KMS-11 (cell line): ENCODE results near the gene ZNF146.

Experiments used
- H2AFZ ChIP-seq: fragments of 200-600 bp; sonication (generic); 2 replicates; pipeline ENCODE4 v1.6.1; 2016; ENCODE audit warnings: antibody characterized with exemption, mixed run types, low read depth
- H3K27ac ChIP-seq: fragments of 200-600 bp; sonication (generic); 2 replicates; pipeline ENCODE4 v1.6.1; 2016; ENCODE audit warnings: mild to moderate bottlenecking, mixed run types
- H3K27me3 ChIP-seq: fragments of 200-600 bp; sonication (generic); 2 replicates; pipeline ENCODE4 v1.6.1; 2017; ENCODE audit warnings: mild to moderate bottlenecking, low read depth, mixed run types, moderate library complexity; ENCODE audit not compliant: insufficient read depth
- H3K36me3 ChIP-seq: fragments of 200-600 bp; sonication (generic); 2 replicates; pipeline ENCODE4 v1.6.1; 2017; ENCODE audit warnings: mild to moderate bottlenecking, mixed run types; ENCODE audit not compliant: insufficient read depth
- H3K4me1 ChIP-seq: fragments of 200-600 bp; sonication (generic); 2 replicates; pipeline ENCODE4 v1.6.1; 2016; ENCODE audit warnings: mild to moderate bottlenecking, low read depth, mixed run types; ENCODE audit not compliant: poor library complexity, severe bottlenecking
- H3K4me2 ChIP-seq: fragments of 200-600 bp; sonication (generic); 2 replicates; pipeline ENCODE4 v1.7.0; 2016; ENCODE audit warnings: mild to moderate bottlenecking, mixed run types
- H3K4me3 ChIP-seq: fragments of 200-600 bp; sonication (generic); IDR thresholded peaks from 2 replicates; pipeline ENCODE4 v1.6.1; 2017; ENCODE audit warnings: low read depth, low read length, mixed read lengths; ENCODE audit not compliant: insufficient read depth
- H3K79me2 ChIP-seq: fragments of 200-600 bp; sonication (generic); 2 replicates; pipeline ENCODE4 v1.6.1; 2016; ENCODE audit warnings: low read depth, mixed run types; ENCODE audit not compliant: insufficient read depth
- H3K9ac ChIP-seq: fragments of 200-600 bp; sonication (generic); 2 replicates; pipeline ENCODE4 v1.6.1; 2016; ENCODE audit warnings: mild to moderate bottlenecking, mixed run types
- H4K20me1 ChIP-seq: fragments of 200-600 bp; sonication (generic); 2 replicates; pipeline ENCODE4 v1.6.1; 2016; ENCODE audit warnings: mild to moderate bottlenecking, mixed run types; ENCODE audit not compliant: insufficient read depth
- TF ChIP-seq, protein P1 (sequence below): fragments of 200-600 bp; sonication (generic); conservative IDR thresholded peaks from 2 replicates; pipeline ENCODE4 v1.6.1; 2017; ENCODE audit warnings: low read depth, mild to moderate bottlenecking, antibody characterized with exemption, low read length, moderate library complexity, mixed read lengths

ZNF146 gene

GRCh38 chr19:36244066-36244465 lies 29.2 kb downstream of the ZNF146 start:
- TF ChIP-seq, protein P1, sequence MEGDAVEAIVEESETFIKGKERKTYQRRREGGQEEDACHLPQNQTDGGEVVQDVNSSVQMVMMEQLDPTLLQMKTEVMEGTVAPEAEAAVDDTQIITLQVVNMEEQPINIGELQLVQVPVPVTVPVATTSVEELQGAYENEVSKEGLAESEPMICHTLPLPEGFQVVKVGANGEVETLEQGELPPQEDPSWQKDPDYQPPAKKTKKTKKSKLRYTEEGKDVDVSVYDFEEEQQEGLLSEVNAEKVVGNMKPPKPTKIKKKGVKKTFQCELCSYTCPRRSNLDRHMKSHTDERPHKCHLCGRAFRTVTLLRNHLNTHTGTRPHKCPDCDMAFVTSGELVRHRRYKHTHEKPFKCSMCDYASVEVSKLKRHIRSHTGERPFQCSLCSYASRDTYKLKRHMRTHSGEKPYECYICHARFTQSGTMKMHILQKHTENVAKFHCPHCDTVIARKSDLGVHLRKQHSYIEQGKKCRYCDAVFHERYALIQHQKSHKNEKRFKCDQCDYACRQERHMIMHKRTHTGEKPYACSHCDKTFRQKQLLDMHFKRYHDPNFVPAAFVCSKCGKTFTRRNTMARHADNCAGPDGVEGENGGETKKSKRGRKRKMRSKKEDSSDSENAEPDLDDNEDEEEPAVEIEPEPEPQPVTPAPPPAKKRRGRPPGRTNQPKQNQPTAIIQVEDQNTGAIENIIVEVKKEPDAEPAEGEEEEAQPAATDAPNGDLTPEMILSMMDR, result no peak
- no peaks in the 10 kb centered on the region for H3K79me2 ChIP-seq
- H3K27ac ChIP-seq, result no peak overlapping the region
- no peak overlapping the region for H2AFZ ChIP-seq
- no peaks in the 10 kb centered on the region for H3K36me3 ChIP-seq
- H3K4me2 ChIP-seq, result no peak overlapping the region
- H3K27me3 ChIP-seq, result no peaks in the 10 kb centered on the region
- no peak overlapping the region for H3K4me3 ChIP-seq
- H3K4me1 ChIP-seq, result no peaks in the 10 kb centered on the region
- H3K9ac ChIP-seq, result no peak overlapping the region
- no peaks in the 10 kb centered on the region for H4K20me1 ChIP-seq

DNA sequence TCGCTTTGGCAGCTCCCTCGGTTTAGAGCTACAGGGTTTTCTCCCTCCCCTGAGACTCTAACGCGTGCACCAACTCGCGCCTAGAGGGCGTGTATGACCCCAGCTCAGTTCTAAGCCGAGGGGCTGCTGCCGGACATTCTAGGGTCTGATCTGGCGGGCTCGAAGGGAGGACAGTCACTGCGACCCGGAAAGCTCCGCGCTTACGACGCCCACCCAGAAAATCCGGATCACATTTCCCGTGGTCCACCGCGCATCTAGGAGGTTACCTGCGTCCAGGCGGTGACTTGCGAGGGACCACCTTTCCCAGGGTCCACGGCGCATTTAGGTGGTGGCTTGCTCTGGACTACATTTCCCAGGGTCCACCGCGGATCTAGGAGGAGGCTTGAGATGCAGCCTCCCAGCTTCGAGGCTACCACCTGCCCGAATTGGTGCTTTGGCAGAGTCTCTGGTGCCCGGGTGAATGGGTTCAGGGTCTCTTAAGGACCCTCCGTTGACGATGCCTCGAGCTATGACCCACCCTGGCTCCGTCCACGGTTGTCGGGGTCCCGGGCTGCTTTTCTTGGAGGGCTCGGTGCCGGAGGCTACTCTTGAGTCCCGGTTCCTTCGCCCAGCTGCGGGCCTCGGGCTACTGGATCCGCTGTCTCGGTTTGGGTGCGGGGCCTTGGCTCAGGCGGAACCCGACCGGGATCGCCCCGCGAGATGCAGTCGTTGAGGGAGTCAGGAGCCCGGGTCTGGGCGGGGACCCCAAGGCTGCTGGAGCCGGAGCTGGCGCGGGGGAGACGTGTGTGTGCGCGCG lies 30.5 kb downstream of the ZNF146 start:
- TF ChIP-seq, protein P1, result no peak
- Histone ChIP-seq H4K20me1 (no peaks in the 10 kb centered on the region), H3K9ac (no peak overlapping the region), H3K4me3 (no peak overlapping the region), H2AFZ (no peak overlapping the region), H3K4me1 (no peaks in the 10 kb centered on the region), H3K36me3 (no peaks in the 10 kb centered on the region), H3K27ac (no peak overlapping the region), H3K4me2 (no peak overlapping the region), H3K79me2 (no peaks in the 10 kb centered on the region), H3K27me3 (no peaks in the 10 kb centered on the region)

DNA sequence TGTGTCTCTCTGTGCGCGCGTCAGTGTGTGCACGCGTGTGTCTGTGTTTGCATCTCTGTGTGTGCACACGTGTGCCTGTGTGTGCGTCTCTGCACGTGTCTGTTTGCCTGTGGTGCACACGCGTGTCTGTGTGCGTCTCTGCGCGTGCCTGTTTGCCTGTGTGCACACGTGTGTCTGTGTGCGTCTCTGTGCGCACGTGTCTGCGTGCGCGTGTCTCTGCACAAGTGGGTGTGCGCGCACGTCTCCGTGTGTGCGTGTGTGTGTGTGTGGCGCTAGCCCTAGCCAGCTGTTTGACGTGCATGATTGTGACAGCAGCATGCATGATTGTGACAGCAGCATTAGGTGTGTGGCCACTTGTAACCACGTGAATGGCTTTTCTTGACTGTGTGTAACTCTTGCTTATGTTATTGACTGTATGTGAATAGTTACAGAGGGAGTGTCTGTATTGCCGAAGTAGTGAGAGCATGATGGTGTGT lies 31.1 kb downstream of the ZNF146 start:
- Histone ChIP-seq H2AFZ (no peak overlapping the region), H4K20me1 (no peaks in the 10 kb centered on the region), H3K4me2 (no peak overlapping the region), H3K9ac (no peak overlapping the region), H3K36me3 (no peaks in the 10 kb centered on the region), H3K27me3 (no peaks in the 10 kb centered on the region), H3K4me1 (no peaks in the 10 kb centered on the region), H3K4me3 (no peak overlapping the region), H3K27ac (no peak overlapping the region), H3K79me2 (no peaks in the 10 kb centered on the region)
- TF ChIP-seq, protein P1, result no peak

DNA sequence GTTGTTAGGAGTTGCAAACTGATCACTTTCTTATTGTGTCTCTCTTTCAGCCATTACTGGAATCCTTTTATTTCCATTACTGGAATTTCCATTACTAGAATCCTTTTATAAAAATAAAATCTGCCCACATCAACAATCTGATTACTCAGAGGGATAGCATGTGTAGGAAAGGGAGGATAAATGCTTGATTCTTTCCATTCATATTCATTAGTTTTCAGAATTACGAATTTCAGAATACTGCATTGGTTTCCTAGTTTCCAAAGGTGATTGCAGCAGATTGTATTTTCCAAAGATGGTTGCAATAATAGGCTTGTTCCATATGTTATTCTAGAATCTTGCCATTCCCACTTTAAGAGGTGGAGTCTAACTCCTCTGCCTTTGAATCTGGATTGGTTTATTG lies 37.1 kb downstream of the ZNF146 start:
- Histone ChIP-seq H3K79me2 (no peaks in the 10 kb centered on the region), H3K27ac (no peak overlapping the region), H3K4me3 (no peak overlapping the region), H3K4me2 (no peak overlapping the region), H4K20me1 (no peaks in the 10 kb centered on the region), H3K36me3 (no peaks in the 10 kb centered on the region), H2AFZ (no peak overlapping the region), H3K9ac (no peak overlapping the region), H3K27me3 (no peaks in the 10 kb centered on the region), H3K4me1 (no peaks in the 10 kb centered on the region)
- TF ChIP-seq, protein P1, result no peak
